CD14-positive monocyte (primary cell): ENCODE measurements around the gene ACSM5. TPM values are rescaled to one million over a fixed set of nuclear protein-coding genes. Genes with fewer than 3 reads are reported as not detected.

ENCODE experiments used
- DNase-seq, 3 donors: peaks; one replicate each; pipeline ENCODE4 v3.0.0-alpha.2; 2011 to 2022
- H2AFZ ChIP-seq: 2 replicates; pipeline ENCODE4 v1.6.0; 2012; ENCODE audit warnings: mild to moderate bottlenecking, low read depth, low read length, inconsistent platforms; ENCODE audit not compliant: insufficient read depth, poor library complexity, severe bottlenecking
- H3K27ac ChIP-seq, 2 donors: 1 replicate in 1 of 2; 2 replicates in 1 of 2; pipeline ENCODE4 v1.5.1; 2012 to 2013; ENCODE audit warnings: low read length in 2 of 2, control low read depth in 1 of 2, inconsistent platforms in 1 of 2, low read depth in 1 of 2, mild to moderate bottlenecking in 1 of 2
- H3K27me3 ChIP-seq, 2 donors: one replicate each; pipeline versions ENCODE4 v1.6.0 to v1.6.1; 2011 to 2013; ENCODE audit warnings: low read length in 2 of 2; ENCODE audit not compliant: control insufficient read depth in 2 of 2, insufficient read depth in 2 of 2
- H3K36me3 ChIP-seq, 2 donors: replicated peaks in 1 of 2; 1 replicate in 1 of 2; 2 replicates in 1 of 2; pipeline versions ENCODE4 v1.5.1 to v1.6.1; 2012 to 2013; ENCODE audit warnings: low read length in 2 of 2, control low read depth in 1 of 2, inconsistent platforms in 1 of 2, mild to moderate bottlenecking in 1 of 2; ENCODE audit not compliant: insufficient read depth in 2 of 2, control insufficient read depth in 1 of 2
- H3K4me1 ChIP-seq, 2 donors: 1 replicate in 1 of 2; 2 replicates in 1 of 2; pipeline versions ENCODE4 v1.5.1 to v1.6.1; 2012 to 2013; ENCODE audit warnings: low read length in 2 of 2, control low read depth in 1 of 2, inconsistent platforms in 1 of 2, mild to moderate bottlenecking in 1 of 2, moderate library complexity in 1 of 2; ENCODE audit not compliant: insufficient read depth in 2 of 2, control insufficient read depth in 1 of 2
- H3K4me2 ChIP-seq: replicated peaks from 2 replicates; pipeline ENCODE3; 2012; ENCODE audit warnings: low read length, moderate library complexity, mild to moderate bottlenecking; ENCODE audit not compliant: poor library complexity, severe bottlenecking; ENCODE audit errors: extremely low read depth
- H3K4me3 ChIP-seq, 3 experiments: fragments of 200-600 bp in 1 of 3; sonication (generic) in 1 of 3; replicated peaks in 1 of 3; 1 replicate in 2 of 3; 2 replicates in 1 of 3; pipeline ENCODE4 v1.5.1; 2011 to 2013; ENCODE audit warnings: low read length in 3 of 3, mild to moderate bottlenecking in 3 of 3, control low read depth in 2 of 3, low read depth in 2 of 3, inconsistent platforms in 1 of 3, moderate library complexity in 1 of 3
- H3K79me2 ChIP-seq: 2 replicates; pipeline ENCODE4 v1.6.0; 2012; ENCODE audit warnings: mild to moderate bottlenecking, control low read depth, inconsistent platforms, low read length, moderate library complexity; ENCODE audit not compliant: insufficient read depth
- H3K9ac ChIP-seq: 2 replicates; pipeline ENCODE4 v1.6.0; 2017; ENCODE audit warnings: low read length, mild to moderate bottlenecking; ENCODE audit not compliant: insufficient read depth, poor library complexity, severe bottlenecking
- H3K9me3 ChIP-seq, 2 donors: replicated peaks in 1 of 2; 1 replicate in 1 of 2; 2 replicates in 1 of 2; pipeline versions ENCODE4 v1.5.1 to v1.6.1; 2012 to 2013; ENCODE audit warnings: low read length in 2 of 2, control low read depth in 1 of 2; ENCODE audit not compliant: control insufficient read depth in 1 of 2, insufficient read depth in 1 of 2
- H4K20me1 ChIP-seq: 2 replicates; pipeline ENCODE4 v1.6.0; 2012; ENCODE audit warnings: mild to moderate bottlenecking, low read length, control low read depth, moderate library complexity; ENCODE audit not compliant: insufficient read depth
- H3K27ac Mint-ChIP-seq, 7 donors: one replicate each; pipeline ENCODE4 v1.8.0; 2020; ENCODE audit warnings: mild to moderate bottlenecking in 7 of 7, mixed read lengths in 7 of 7, moderate library complexity in 6 of 7, inconsistent platforms in 2 of 7
- H3K27me3 Mint-ChIP-seq, 3 donors: one replicate each; pipeline ENCODE4 v1.8.0; 2021 to 2022; ENCODE audit warnings: low read depth in 3 of 3, mild to moderate bottlenecking in 3 of 3, mixed read lengths in 3 of 3, moderate library complexity in 3 of 3, inconsistent platforms in 1 of 3
- H3K36me3 Mint-ChIP-seq, 2 donors: one replicate each; pipeline ENCODE4 v1.8.0; 2020; ENCODE audit warnings: mixed read lengths in 2 of 2, inconsistent platforms in 1 of 2, mild to moderate bottlenecking in 1 of 2
- H3K4me1 Mint-ChIP-seq: one replicate; pipeline ENCODE4 v1.8.0; 2020; ENCODE audit warnings: mild to moderate bottlenecking, mixed read lengths
- H3K4me3 Mint-ChIP-seq, 2 donors: one replicate each; pipeline ENCODE4 v1.8.0; 2020; ENCODE audit warnings: mild to moderate bottlenecking in 2 of 2, mixed read lengths in 2 of 2, moderate library complexity in 1 of 2
- H3K9me3 Mint-ChIP-seq, 7 donors: one replicate each; pipeline ENCODE4 v1.8.0; 2020 to 2022; ENCODE audit warnings: mixed read lengths in 7 of 7, mild to moderate bottlenecking in 6 of 7, moderate library complexity in 6 of 7, inconsistent platforms in 2 of 7
- CTCF ChIP-seq: fragments of 200-600 bp; IDR thresholded peaks from one replicate; pipeline ENCODE4 v1.8.0; 2022; ENCODE audit warnings: antibody characterized with exemption, mild to moderate bottlenecking
- WGBS: methylation state at CpG from one replicate; pipeline ENCODE4 v1.1.5; 2013; ENCODE audit warnings: missing lambda C conversion rate; ENCODE audit not compliant: insufficient coverage; 5-methylcytosine and 5-hydroxymethylcytosine counted together
- intact Hi-C, 2 donors: fragments of 100-400 bp; cut with micrococcal nuclease; formaldehyde crosslinking; loops; one replicate each; pipeline versions ENCODE4 v1.15.0 to v1.15.1; 2023
- polyA plus RNA-seq, 3 donors: library from polyadenylated mRNA; depleted of rRNA in 1 of 3; unstranded in 2 of 3; stranded (reverse) in 1 of 3; fragments of 300-500 nt in 2 of 3; fragments of >200 nt in 1 of 3; fragmentation: Illumina TruSeq in 2 of 3; gene quantifications; 1 replicate in 2 of 3; 2 replicates in 1 of 3; pipeline ENCODE4 v1.2.3, GENCODE V29; 2012 to 2021

Gene ACSM5
- polyA plus RNA-seq, 3 donors, result 0.05 to 0.33 (median 0.24) TPM

- Mint-ChIP-seq H3K27me3 (peaks cover 6 to 12% (median 9%) of the 10 kb centered on the region in 3 donors), H3K27ac (peak overlapping the region; percentile 85 to 98 (median 94)), H3K9me3 (peaks cover 0 to 3% (median 0%) of the 10 kb centered on the region in 7 donors), H3K4me3 (peak overlapping the region in 1 of 2 donors; percentile 51), H3K4me1 (peaks cover 17% of the 10 kb centered on the region), H3K36me3 (peaks cover 0 to 3% of the 10 kb centered on the region in 2 donors)
- peak overlapping the region; percentile 92 to 95 for H3K27ac ChIP-seq
- no peaks in the 10 kb centered on the region for H3K9me3 ChIP-seq
- no peaks in the 10 kb centered on the region for H3K36me3 ChIP-seq
- peaks cover 21 to 24% of the 10 kb centered on the region in 2 donors for H3K4me1 ChIP-seq
- no peaks in the 10 kb centered on the region for H4K20me1 ChIP-seq
- peak overlapping the region; percentile 29 for H3K9ac ChIP-seq
- TF ChIP-seq CTCF, result no peak
- 100% methylated on average over 1 of the region's 6 CpGs for WGBS
- peak overlapping the region; percentile 33 for H3K4me2 ChIP-seq
- H3K79me2 ChIP-seq, result no peaks in the 10 kb centered on the region
- H2AFZ ChIP-seq, result peak overlapping the region; percentile 82
- DNase-seq, result peak; percentile 75 to 86 (median 75)
- H3K27me3 ChIP-seq, result peaks cover under 1 to 11% of the 10 kb centered on the region in 2 donors
- H3K4me3 ChIP-seq, result no peak overlapping the region
- intact Hi-C loops, result no loop called here
These were observed 888 bp downstream of the ACSM5 start for GRCh38 chr16:20410121-20410723.

GRCh38 chr16:20411055-20411454 lies 1.7 kb downstream of the ACSM5 start:
- H3K9me3 Mint-ChIP-seq, result peaks cover 0 to 3% (median 0%) of the 10 kb centered on the region in 7 donors
- H3K4me3 ChIP-seq, result no peak overlapping the region
- no peaks in the 10 kb centered on the region for H3K79me2 ChIP-seq
- H3K27me3 Mint-ChIP-seq, result peaks cover 6 to 16% (median 9%) of the 10 kb centered on the region in 3 donors
- peak overlapping the region in 5 of 7 donors; percentile 75 to 81 (median 76) for H3K27ac Mint-ChIP-seq
- WGBS, result no CpG with 5 or more reads among the region's 2 CpGs
- H3K27ac ChIP-seq, result no peak overlapping the region
- no peak overlapping the region for H3K9ac ChIP-seq
- intact Hi-C loops, result no loop called here
- H3K4me1 Mint-ChIP-seq, result peaks cover 17% of the 10 kb centered on the region
- no peaks in the 10 kb centered on the region for H3K9me3 ChIP-seq
- H3K4me2 ChIP-seq, result no peak overlapping the region
- H3K4me3 Mint-ChIP-seq, result no peak overlapping the region
- no peaks in the 10 kb centered on the region for H3K36me3 ChIP-seq
- H3K36me3 Mint-ChIP-seq, result peaks cover 0 to 3% of the 10 kb centered on the region in 2 donors
- no peak for TF ChIP-seq CTCF
- peaks cover 21 to 24% of the 10 kb centered on the region in 2 donors for H3K4me1 ChIP-seq
- H4K20me1 ChIP-seq, result no peaks in the 10 kb centered on the region
- peaks cover 3 to 15% of the 10 kb centered on the region in 2 donors for H3K27me3 ChIP-seq
- peak overlapping the region; percentile 7 for H2AFZ ChIP-seq
- DNase-seq, result no peak
